Measurements from ENCODE around the gene PRSS57.
"Not testable (repeated sequence)": the region's sequence is repeated elsewhere in the genome, so short reads cannot be mapped to it uniquely, and the experiment has no call there.

PRSS57 gene

DNA sequence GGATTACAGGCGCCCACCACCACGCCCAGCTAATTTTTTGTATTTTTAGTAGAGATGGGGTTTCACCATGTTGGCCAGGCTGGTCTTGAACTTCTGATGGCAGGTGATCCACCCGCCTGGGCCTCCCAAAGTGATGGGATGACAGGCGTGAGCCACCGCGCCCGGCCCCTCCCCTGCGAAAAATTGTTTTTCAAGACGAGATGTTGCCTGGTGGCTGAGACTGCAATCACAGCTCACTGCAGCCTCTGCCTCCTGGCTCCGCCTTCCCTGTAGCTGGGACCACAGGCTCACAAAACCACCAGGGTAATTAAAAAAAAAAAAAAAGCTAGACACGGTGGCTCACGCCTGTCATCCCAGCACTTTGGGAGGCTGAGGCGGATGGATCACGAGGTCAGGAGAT, 4.6 kb upstream of the PRSS57 start:
- not testable (repeated sequence) for H4K91ac ChIP-seq (ENCODE audit: low read depth, low read length, poor library complexity); H3K79me1 ChIP-seq (ENCODE audit: low read depth, low read length); H2BK120ac ChIP-seq (ENCODE audit: low read depth, low read length); H3K4me1 ChIP-seq (ENCODE audit: control insufficient read depth in 2 of 2, insufficient read depth in 1 of 2, low read depth in 1 of 2, low read length in 2 of 2); H3K9ac ChIP-seq (ENCODE audit: low read depth, low read length, poor library complexity); H3K4me3 ChIP-seq (ENCODE audit: low read length in 2 of 2); H3K36me3 ChIP-seq (replicated peaks in 1 of 2; ENCODE audit: control insufficient read depth in 2 of 2, insufficient read depth in 2 of 2, low read length in 2 of 2); H2BK15ac ChIP-seq (ENCODE audit: low read length); H2AK5ac ChIP-seq (ENCODE audit: low read depth, low read length); H4K8ac ChIP-seq (ENCODE audit: low read depth, low read length); H3K18ac ChIP-seq (ENCODE audit: low read length); H3K23ac ChIP-seq (ENCODE audit: low read depth, low read length, poor library complexity); H3K14ac ChIP-seq (ENCODE audit: low read length); H3K9me3 ChIP-seq (replicated peaks in 1 of 2; ENCODE audit: control insufficient read depth in 2 of 2, insufficient read depth in 1 of 2, low read depth in 1 of 2, low read length in 2 of 2); H3K4ac ChIP-seq (ENCODE audit: low read length); DNase-seq (ENCODE audit: low spot score); H2BK5ac ChIP-seq (ENCODE audit: low read length); H2BK12ac ChIP-seq (ENCODE audit: low read length); H3K4me2 ChIP-seq (ENCODE audit: insufficient read depth, low read length, poor library complexity, severe bottlenecking); H2AFZ ChIP-seq (ENCODE audit: low read length); H3K27ac ChIP-seq (replicated peaks; ENCODE audit: low read length)
- no CpG with 5 or more reads among the region's 14 CpGs for WGBS, 2 donors (ENCODE audit: extremely low coverage in 2 of 2, insufficient read length in 2 of 2, insufficient replicate concordance in 1 of 2)
- H3K27me3 ChIP-seq (ENCODE audit: control insufficient read depth in 3 of 3, insufficient read depth in 3 of 3, low read depth in 1 of 3, low read length in 3 of 3) = peaks cover 0 to 15% (median 5%) of the 10 kb centered on the region in 3 experiments

DNA sequence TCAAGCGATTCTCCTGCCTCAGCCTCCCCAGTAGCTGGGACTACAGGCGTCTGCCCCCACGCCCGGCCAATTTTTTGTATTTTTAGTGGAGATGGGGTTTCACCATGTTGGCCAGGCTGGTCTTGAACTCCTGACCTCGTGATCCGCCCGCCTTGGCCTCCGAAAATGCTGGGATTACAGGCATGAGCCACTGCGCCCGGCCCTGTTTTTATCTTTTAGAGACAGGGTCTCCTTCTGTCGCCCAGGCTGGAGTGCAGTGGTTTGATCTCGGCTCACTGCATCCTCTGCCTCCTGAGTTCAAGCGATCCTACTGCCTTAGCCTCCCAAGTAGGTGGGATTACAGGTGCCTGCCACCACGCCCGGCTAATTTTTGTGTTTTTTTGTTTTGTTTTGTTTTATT, 3.3 kb upstream of the PRSS57 start:
- not testable (repeated sequence) for H3K4ac ChIP-seq (ENCODE audit: low read length); H2AFZ ChIP-seq (ENCODE audit: low read length); H2BK120ac ChIP-seq (ENCODE audit: low read depth, low read length); H3K4me2 ChIP-seq (ENCODE audit: insufficient read depth, low read length, poor library complexity, severe bottlenecking); H2BK12ac ChIP-seq (ENCODE audit: low read length); H3K9me3 ChIP-seq (replicated peaks in 1 of 2; ENCODE audit: control insufficient read depth in 2 of 2, insufficient read depth in 1 of 2, low read depth in 1 of 2, low read length in 2 of 2); H3K9ac ChIP-seq (ENCODE audit: low read depth, low read length, poor library complexity); H3K79me1 ChIP-seq (ENCODE audit: low read depth, low read length); H4K8ac ChIP-seq (ENCODE audit: low read depth, low read length); H3K4me3 ChIP-seq (ENCODE audit: low read length in 2 of 2); H2BK15ac ChIP-seq (ENCODE audit: low read length); H3K4me1 ChIP-seq (ENCODE audit: control insufficient read depth in 2 of 2, insufficient read depth in 1 of 2, low read depth in 1 of 2, low read length in 2 of 2); H4K91ac ChIP-seq (ENCODE audit: low read depth, low read length, poor library complexity); DNase-seq (ENCODE audit: low spot score); H2BK5ac ChIP-seq (ENCODE audit: low read length); H3K18ac ChIP-seq (ENCODE audit: low read length); H3K14ac ChIP-seq (ENCODE audit: low read length); H3K27ac ChIP-seq (replicated peaks; ENCODE audit: low read length); H3K23ac ChIP-seq (ENCODE audit: low read depth, low read length, poor library complexity); H3K36me3 ChIP-seq (replicated peaks in 1 of 2; ENCODE audit: control insufficient read depth in 2 of 2, insufficient read depth in 2 of 2, low read length in 2 of 2); H2AK5ac ChIP-seq (ENCODE audit: low read depth, low read length)
- H3K27me3 ChIP-seq (ENCODE audit: control insufficient read depth in 3 of 3, insufficient read depth in 3 of 3, low read depth in 1 of 3, low read length in 3 of 3) = peaks cover 0 to 14% (median 0%) of the 10 kb centered on the region in 3 experiments
- no CpG with 5 or more reads among the region's 15 CpGs for WGBS, 2 donors (ENCODE audit: extremely low coverage in 2 of 2, insufficient read length in 2 of 2, insufficient replicate concordance in 1 of 2)

GRCh38 chr19:694481-695351, 536 bp downstream of the PRSS57 start:
- no CpG with 5 or more reads among the region's 41 CpGs for WGBS, 2 donors (ENCODE audit: extremely low coverage in 2 of 2, insufficient read length in 2 of 2, insufficient replicate concordance in 1 of 2)
- Histone ChIP-seq H2BK15ac (ENCODE audit: low read length) (no peak overlapping the region), H3K27ac (replicated peaks; ENCODE audit: low read length) (no peak overlapping the region), H2BK120ac (ENCODE audit: low read depth, low read length) (no peak overlapping the region), H3K4me3 (ENCODE audit: low read length in 2 of 2) (no peak overlapping the region), H4K91ac (ENCODE audit: low read depth, low read length, poor library complexity) (no peak overlapping the region), H2AFZ (ENCODE audit: low read length) (peak overlapping the region; percentile 68), H2BK12ac (ENCODE audit: low read length) (no peak overlapping the region), H3K23ac (ENCODE audit: low read depth, low read length, poor library complexity) (no peak overlapping the region), H3K9ac (ENCODE audit: low read depth, low read length, poor library complexity) (no peak overlapping the region), H3K4me2 (ENCODE audit: insufficient read depth, low read length, poor library complexity, severe bottlenecking) (no peak overlapping the region), H3K36me3 (replicated peaks in 1 of 2; ENCODE audit: control insufficient read depth in 2 of 2, insufficient read depth in 2 of 2, low read length in 2 of 2) (no peaks in the 10 kb centered on the region), H3K9me3 (replicated peaks in 1 of 2; ENCODE audit: control insufficient read depth in 2 of 2, insufficient read depth in 1 of 2, low read depth in 1 of 2, low read length in 2 of 2) (no peaks in the 10 kb centered on the region), H3K4me1 (ENCODE audit: control insufficient read depth in 2 of 2, insufficient read depth in 1 of 2, low read depth in 1 of 2, low read length in 2 of 2) (no peaks in the 10 kb centered on the region), H3K4ac (ENCODE audit: low read length) (no peak overlapping the region), H3K14ac (ENCODE audit: low read length) (peak overlapping the region; percentile 38), H3K79me1 (ENCODE audit: low read depth, low read length) (no peaks in the 10 kb centered on the region), H3K27me3 (ENCODE audit: control insufficient read depth in 3 of 3, insufficient read depth in 3 of 3, low read depth in 1 of 3, low read length in 3 of 3) (peaks cover 0 to 14% (median 0%) of the 10 kb centered on the region in 3 experiments), H2AK5ac (ENCODE audit: low read depth, low read length) (no peak overlapping the region), H4K8ac (ENCODE audit: low read depth, low read length) (no peak overlapping the region), H3K18ac (ENCODE audit: low read length) (peak overlapping the region; percentile 80), H2BK5ac (ENCODE audit: low read length) (peak overlapping the region; percentile 35)
- no peak for DNase-seq (ENCODE audit: low spot score)

GRCh38 chr19:690203-690602, 5.0 kb downstream of the PRSS57 start:
- no CpG with 5 or more reads among the region's 18 CpGs for WGBS, 2 donors (ENCODE audit: extremely low coverage in 2 of 2, insufficient read length in 2 of 2, insufficient replicate concordance in 1 of 2)
- Histone ChIP-seq H3K79me1 (ENCODE audit: low read depth, low read length) (no peaks in the 10 kb centered on the region), H3K23ac (ENCODE audit: low read depth, low read length, poor library complexity) (no peak overlapping the region), H4K8ac (ENCODE audit: low read depth, low read length) (no peak overlapping the region), H2AFZ (ENCODE audit: low read length) (no peak overlapping the region), H3K4me2 (ENCODE audit: insufficient read depth, low read length, poor library complexity, severe bottlenecking) (no peak overlapping the region), H3K4me3 (ENCODE audit: low read length in 2 of 2) (no peak overlapping the region), H3K14ac (ENCODE audit: low read length) (no peak overlapping the region), H2BK15ac (ENCODE audit: low read length) (no peak overlapping the region), H3K9me3 (replicated peaks in 1 of 2; ENCODE audit: control insufficient read depth in 2 of 2, insufficient read depth in 1 of 2, low read depth in 1 of 2, low read length in 2 of 2) (peaks cover 0 to 4% of the 10 kb centered on the region in 2 donors), H4K91ac (ENCODE audit: low read depth, low read length, poor library complexity) (no peak overlapping the region), H2BK120ac (ENCODE audit: low read depth, low read length) (no peak overlapping the region), H3K27me3 (ENCODE audit: control insufficient read depth in 3 of 3, insufficient read depth in 3 of 3, low read depth in 1 of 3, low read length in 3 of 3) (peaks cover 0 to 6% (median 0%) of the 10 kb centered on the region in 3 experiments), H3K4ac (ENCODE audit: low read length) (no peak overlapping the region), H2BK12ac (ENCODE audit: low read length) (no peak overlapping the region), H3K4me1 (ENCODE audit: control insufficient read depth in 2 of 2, insufficient read depth in 1 of 2, low read depth in 1 of 2, low read length in 2 of 2) (no peaks in the 10 kb centered on the region), H3K27ac (replicated peaks; ENCODE audit: low read length) (no peak overlapping the region), H3K36me3 (replicated peaks in 1 of 2; ENCODE audit: control insufficient read depth in 2 of 2, insufficient read depth in 2 of 2, low read length in 2 of 2) (no peaks in the 10 kb centered on the region), H3K9ac (ENCODE audit: low read depth, low read length, poor library complexity) (no peak overlapping the region), H2AK5ac (ENCODE audit: low read depth, low read length) (no peak overlapping the region), H3K18ac (ENCODE audit: low read length) (no peak overlapping the region), H2BK5ac (ENCODE audit: low read length) (no peak overlapping the region)
- no peak for DNase-seq (ENCODE audit: low spot score)
